SK-N-SH (cell line): ENCODE results near the gene BRSK1. TPM values are rescaled to one million over a fixed set of nuclear protein-coding genes. Genes with fewer than 3 reads are reported as not detected.

Experiments used
- CTCF ChIA-PET: fragments of 300-600, 350-600 bp; formaldehyde crosslinking; extraction: SDS; loops from one replicate; lab custom pipeline; 2021; lab: Yijun Ruan, JAX
- POLR2A ChIA-PET: fragments of 350-600 bp; sonication (Branson Sonifier 250); formaldehyde crosslinking; extraction: SDS; loops from one replicate; lab custom pipeline; 2020; ENCODE audit warnings: antibody characterized with exemption, inconsistent platforms; lab: Yijun Ruan, JAX
- DNase-seq: peaks from one replicate; pipeline ENCODE4 v3.0.0; 2012
- H2AFZ ChIP-seq: fragments of 200-600 bp; sonication (generic); 2 replicates; pipeline ENCODE4 v1.8.1; 2016; ENCODE audit warnings: antibody characterized with exemption, mild to moderate bottlenecking, low read depth
- H3F3A ChIP-seq: fragments of 200-600 bp; sonication (generic); replicated peaks from 2 replicates; pipeline ENCODE3; 2016; ENCODE audit warnings: antibody characterized with exemption, mild to moderate bottlenecking; ENCODE audit not compliant: insufficient read depth
- H3K27ac ChIP-seq, 2 experiments: fragments of 200-500 bp in 1 of 2; fragments of 200-600 bp in 1 of 2; sonication (Bioruptor generic) in 1 of 2; sonication (generic), shearing (Covaris generic) in 1 of 2; 2 replicates each; pipeline versions ENCODE4 v1.5.1 to v1.6.1; 2014 to 2016; ENCODE audit warnings: low read depth in 2 of 2, inconsistent platforms in 1 of 2, low read length in 1 of 2, mild to moderate bottlenecking in 1 of 2, mixed read lengths in 1 of 2
- H3K27me3 ChIP-seq: fragments of 200-600 bp; sonication (generic), shearing (Covaris generic); 2 replicates; pipeline ENCODE4 v1.6.1; 2016; ENCODE audit warnings: mixed run types; ENCODE audit not compliant: insufficient read depth
- H3K36me3 ChIP-seq, 2 experiments: fragments of 200-500 bp in 1 of 2; fragments of 200-600 bp in 1 of 2; sonication (Bioruptor generic) in 1 of 2; sonication (generic) in 1 of 2; replicated peaks in 1 of 2; 2 replicates each; pipeline versions ENCODE3 to v1.5.1; 2014 to 2016; ENCODE audit warnings: low read length in 1 of 2, mild to moderate bottlenecking in 1 of 2; ENCODE audit not compliant: insufficient read depth in 2 of 2, control insufficient read depth in 1 of 2
- H3K4me1 ChIP-seq, 2 experiments: fragments of 200-500 bp in 1 of 2; fragments of 200-600 bp in 1 of 2; sonication (Bioruptor generic) in 1 of 2; sonication (generic), shearing (Covaris generic) in 1 of 2; 2 replicates each; pipeline versions ENCODE4 v1.5.1 to v1.6.1; 2014 to 2016; ENCODE audit warnings: low read depth in 1 of 2, low read length in 1 of 2, mixed run types in 1 of 2; ENCODE audit not compliant: insufficient read depth in 2 of 2, control insufficient read depth in 1 of 2
- H3K4me2 ChIP-seq: fragments of 200-600 bp; sonication (generic), shearing (Covaris generic); 2 replicates; pipeline ENCODE4 v1.6.1; 2017; ENCODE audit warnings: mixed run types
- H3K4me3 ChIP-seq, 2 experiments: fragments of 200-500 bp in 1 of 2; fragments of 200-600 bp in 1 of 2; sonication (Bioruptor generic) in 1 of 2; sonication (generic), shearing (Covaris generic) in 1 of 2; 2 replicates each; pipeline versions ENCODE4 v1.5.1 to v1.8.1; 2014 to 2016; ENCODE audit warnings: low read depth in 2 of 2, inconsistent platforms in 1 of 2, low read length in 1 of 2, mild to moderate bottlenecking in 1 of 2, mixed read lengths in 1 of 2, moderate library complexity in 1 of 2
- H3K79me2 ChIP-seq: fragments of 200-600 bp; sonication (generic); 2 replicates; pipeline ENCODE4 v1.8.1; 2017; ENCODE audit warnings: mild to moderate bottlenecking; ENCODE audit not compliant: insufficient read depth
- H3K9ac ChIP-seq: fragments of 200-600 bp; sonication (generic); 2 replicates; pipeline ENCODE4 v1.6.1; 2017; ENCODE audit warnings: mixed run types
- H3K9me2 ChIP-seq: fragments of 200-600 bp; sonication (generic); 2 replicates; pipeline ENCODE4 v1.6.1; 2017; ENCODE audit warnings: mixed run types
- H3K9me3 ChIP-seq: fragments of 200-600 bp; sonication (generic); 2 replicates; pipeline ENCODE4 v1.6.1; 2017; ENCODE audit warnings: mixed run types, mild to moderate bottlenecking, moderate library complexity
- H4K20me1 ChIP-seq: fragments of 200-600 bp; sonication (generic); 2 replicates; pipeline ENCODE4 v1.6.1; 2017; ENCODE audit warnings: mild to moderate bottlenecking, mixed run types; ENCODE audit not compliant: insufficient read depth
- EZH2phosphoT487 ChIP-seq: fragments of 200-600 bp; sonication (generic); IDR thresholded peaks from 2 replicates; pipeline ENCODE4 v1.6.1; 2017; ENCODE audit warnings: low read depth, mixed run types, mild to moderate bottlenecking, antibody characterized with exemption, moderate library complexity, borderline replicate concordance
- FOSL2 ChIP-seq: IDR thresholded peaks from 2 replicates; pipeline ENCODE4 v1.4.0; 2012; ENCODE audit warnings: low read depth, mild to moderate bottlenecking, moderate library complexity, borderline replicate concordance
- FOXJ3 ChIP-seq: sonication (generic); formaldehyde crosslinking; IDR thresholded peaks from 2 replicates; pipeline ENCODE4 v1.5.1; 2020; ENCODE audit warnings: mild to moderate bottlenecking, missing genetic modification reagents
- FOXM1 ChIP-seq: IDR thresholded peaks from 2 replicates; pipeline ENCODE4 v1.4.0; 2012; ENCODE audit warnings: low read depth, mild to moderate bottlenecking
- GABPA ChIP-seq: IDR thresholded peaks from 2 replicates; pipeline ENCODE4 v1.4.0; 2012; ENCODE audit warnings: low read depth, mild to moderate bottlenecking
- IRF3 ChIP-seq: fragments of 150-350 bp; IDR thresholded peaks from 2 replicates; pipeline ENCODE4 v1.6.1; 2016; ENCODE audit warnings: mild to moderate bottlenecking, low read depth, low read length
- MEF2A ChIP-seq: IDR thresholded peaks from 2 replicates; pipeline ENCODE4 v1.4.0; 2012; ENCODE audit warnings: low read depth, borderline replicate concordance
- MXI1 ChIP-seq: IDR thresholded peaks from 2 replicates; pipeline ENCODE4 v1.6.1; 2012; ENCODE audit warnings: mild to moderate bottlenecking, low read depth, low read length, improper control_type of control experiment
- NFIC ChIP-seq: IDR thresholded peaks from 2 replicates; pipeline ENCODE4 v1.4.0; 2012; ENCODE audit warnings: borderline replicate concordance
- NRF1 ChIP-seq: IDR thresholded peaks from 2 replicates; pipeline ENCODE4 v1.6.1; 2012; ENCODE audit warnings: low read depth, mild to moderate bottlenecking, low read length
- POLR2AphosphoS5 ChIP-seq: IDR thresholded peaks from 2 replicates; pipeline ENCODE4 v1.6.1; 2012; ENCODE audit warnings: low read depth, low read length
- RAD21 ChIP-seq: IDR thresholded peaks from 2 replicates; pipeline ENCODE4 v1.6.1; 2012; ENCODE audit warnings: mild to moderate bottlenecking, low read length
- TAF1 ChIP-seq: IDR thresholded peaks from 2 replicates; pipeline ENCODE4 v1.6.1; 2012; ENCODE audit warnings: low read depth, mild to moderate bottlenecking, low read length, moderate library complexity, borderline replicate concordance
- TCF12 ChIP-seq: IDR thresholded peaks from 2 replicates; pipeline ENCODE4 v1.4.0; 2012
- USF2 ChIP-seq: fragments of 150-350 bp; IDR thresholded peaks from 2 replicates; pipeline ENCODE4 v1.6.1; 2017; ENCODE audit warnings: antibody characterized with exemption, low read length, low read depth, borderline replicate concordance
- YY1 ChIP-seq: IDR thresholded peaks from 2 replicates; pipeline ENCODE4 v1.4.0; 2012; ENCODE audit warnings: low read depth, mild to moderate bottlenecking
- WGBS: methylation state at CpG from one replicate; pipeline ENCODE4 v1.1.6; 2017; ENCODE audit warnings: low lambda C conversion rate; 5-methylcytosine and 5-hydroxymethylcytosine counted together
- polyA plus RNA-seq, 3 experiments: library from polyadenylated mRNA; depleted of rRNA; stranded (reverse); fragments of >200 nt; gene quantifications; 2 replicates each; pipeline ENCODE4 v1.2.3, GENCODE V29; 2012
- TF ChIP-seq, protein P1 (sequence below): IDR thresholded peaks from 2 replicates; pipeline ENCODE4 v1.4.0; 2012; ENCODE audit warnings: low read depth
- TF ChIP-seq, protein P2 (sequence below): IDR thresholded peaks from 2 replicates; pipeline ENCODE4; 2012

Gene BRSK1
- polyA plus RNA-seq, 1 of the 3 experiments (the other 2 are of a cell fraction): 49.7 TPM

GRCh38 chr19:55273978-55274707, 9.7 kb upstream of the BRSK1 start:
- CTCF ChIA-PET: no interaction called here
- no peaks in the 10 kb centered on the region; the same call in 1 of the 2 replicates for H3K79me2 ChIP-seq
- no peak for DNase-seq
- H3K9ac ChIP-seq: no peak overlapping the region
- TF ChIP-seq TCF12 (no peak), FOSL2 (no peak), MEF2A (no peak), FOXM1 (no peak), GABPA (no peak), FOXJ3 (CRISPR knock-in tag) (no peak), TAF1 (no peak), POLR2AphosphoS5 (no peak), NFIC (no peak), MXI1 (no peak), NRF1 (no peak), EZH2phosphoT487 (no peak), IRF3 (no peak), YY1 (no peak), USF2 (no peak), RAD21 (no peak)
- TF ChIP-seq, protein P1, sequence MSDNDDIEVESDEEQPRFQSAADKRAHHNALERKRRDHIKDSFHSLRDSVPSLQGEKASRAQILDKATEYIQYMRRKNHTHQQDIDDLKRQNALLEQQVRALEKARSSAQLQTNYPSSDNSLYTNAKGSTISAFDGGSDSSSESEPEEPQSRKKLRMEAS: no peak
- TF ChIP-seq, protein P2, sequence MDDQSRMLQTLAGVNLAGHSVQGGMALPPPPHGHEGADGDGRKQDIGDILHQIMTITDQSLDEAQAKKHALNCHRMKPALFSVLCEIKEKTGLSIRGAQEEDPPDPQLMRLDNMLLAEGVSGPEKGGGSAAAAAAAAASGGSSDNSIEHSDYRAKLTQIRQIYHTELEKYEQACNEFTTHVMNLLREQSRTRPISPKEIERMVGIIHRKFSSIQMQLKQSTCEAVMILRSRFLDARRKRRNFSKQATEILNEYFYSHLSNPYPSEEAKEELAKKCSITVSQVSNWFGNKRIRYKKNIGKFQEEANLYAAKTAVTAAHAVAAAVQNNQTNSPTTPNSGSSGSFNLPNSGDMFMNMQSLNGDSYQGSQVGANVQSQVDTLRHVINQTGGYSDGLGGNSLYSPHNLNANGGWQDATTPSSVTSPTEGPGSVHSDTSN: no peak
- H3K27me3 ChIP-seq: no peaks in the 10 kb centered on the region
- H3F3A ChIP-seq: peaks cover 6% of the 10 kb centered on the region
- POLR2A ChIA-PET: no interaction called here
- no peaks in the 10 kb centered on the region for H4K20me1 ChIP-seq
- no peaks in the 10 kb centered on the region for H3K9me3 ChIP-seq
- no peak overlapping the region for H3K4me2 ChIP-seq
- H3K36me3 ChIP-seq: peaks cover 0 to 26% of the 10 kb centered on the region in 2 experiments
- H3K4me1 ChIP-seq: no peaks in the 10 kb centered on the region; a peak in 1 of 4 replicates
- no peaks in the 10 kb centered on the region for H3K9me2 ChIP-seq
- no peak overlapping the region for H3K27ac ChIP-seq
- WGBS: 79% methylated on average over 7 of the region's 36 CpGs
- H3K4me3 ChIP-seq: no peak overlapping the region
- no peak overlapping the region for H2AFZ ChIP-seq
